Measurements from ENCODE around the gene ANOS1. TPM values are rescaled to one million over a fixed set of nuclear protein-coding genes. Genes with fewer than 3 reads are reported as not detected.
A peak's percentile ranks its signal among the peaks of the same experiment; 100 is the strongest.

Gene ANOS1
- polyA plus RNA-seq, 3 donors: 0.07 to 0.18 TPM; not detected in 1

GRCh38 chrX:8728932-8729535 is 2.9 kb downstream of the ANOS1 start:
- Mint-ChIP-seq H3K27ac (no peak overlapping the region), H3K4me1 (peaks cover 22% of the 10 kb centered on the region), H3K9me3 (peaks cover 0 to 16% (median 0%) of the 10 kb centered on the region in 7 donors), H3K4me3 (peak overlapping the region in 1 of 2 donors; percentile 78), H3K36me3 (peaks cover 0 to 2% of the 10 kb centered on the region in 2 donors), H3K27me3 (ENCODE audit: low read depth in 3 of 3) (peaks cover 27 to 62% (median 46%) of the 10 kb centered on the region in 3 donors)
- no peak overlapping the region for H2AFZ ChIP-seq (ENCODE audit: insufficient read depth, low read depth, low read length, poor library complexity, severe bottlenecking)
- H3K9ac ChIP-seq (ENCODE audit: insufficient read depth, low read length, poor library complexity, severe bottlenecking): no peak overlapping the region
- H3K4me2 ChIP-seq (replicated peaks; ENCODE audit: extremely low read depth, low read length, poor library complexity, severe bottlenecking): peak overlapping the region; percentile 42
- H3K79me2 ChIP-seq (ENCODE audit: insufficient read depth, low read length): no peaks in the 10 kb centered on the region
- DNase-seq: peak; percentile 7 to 28 (median 20)
- no peaks in the 10 kb centered on the region for H4K20me1 ChIP-seq (ENCODE audit: insufficient read depth, low read length)
- no peak overlapping the region for H3K4me3 ChIP-seq (replicated peaks in 1 of 3; ENCODE audit: low read depth in 2 of 3, low read length in 3 of 3)
- H3K27ac ChIP-seq (ENCODE audit: low read depth in 1 of 2, low read length in 2 of 2): no peak overlapping the region
- WGBS (ENCODE audit: insufficient coverage): 16% methylated on average over 3 of the region's 11 CpGs
- H3K27me3 ChIP-seq (ENCODE audit: control insufficient read depth in 2 of 2, insufficient read depth in 2 of 2, low read length in 2 of 2): peaks cover 34 to 37% of the 10 kb centered on the region in 2 donors
- intact Hi-C loops (cut with micrococcal nuclease): no loop called here
- H3K4me1 ChIP-seq (ENCODE audit: control insufficient read depth in 1 of 2, insufficient read depth in 2 of 2, low read length in 2 of 2): peaks cover 25 to 26% of the 10 kb centered on the region in 2 donors
- no peaks in the 10 kb centered on the region for H3K36me3 ChIP-seq (replicated peaks in 1 of 2; ENCODE audit: control insufficient read depth in 1 of 2, insufficient read depth in 2 of 2, low read length in 2 of 2)
- H3K9me3 ChIP-seq (replicated peaks in 1 of 2; ENCODE audit: control insufficient read depth in 1 of 2, insufficient read depth in 1 of 2, low read length in 2 of 2): peaks cover 0 to 9% of the 10 kb centered on the region in 2 donors
- TF ChIP-seq CTCF (IDR thresholded peaks at IDR 0.05): no peak

DNA sequence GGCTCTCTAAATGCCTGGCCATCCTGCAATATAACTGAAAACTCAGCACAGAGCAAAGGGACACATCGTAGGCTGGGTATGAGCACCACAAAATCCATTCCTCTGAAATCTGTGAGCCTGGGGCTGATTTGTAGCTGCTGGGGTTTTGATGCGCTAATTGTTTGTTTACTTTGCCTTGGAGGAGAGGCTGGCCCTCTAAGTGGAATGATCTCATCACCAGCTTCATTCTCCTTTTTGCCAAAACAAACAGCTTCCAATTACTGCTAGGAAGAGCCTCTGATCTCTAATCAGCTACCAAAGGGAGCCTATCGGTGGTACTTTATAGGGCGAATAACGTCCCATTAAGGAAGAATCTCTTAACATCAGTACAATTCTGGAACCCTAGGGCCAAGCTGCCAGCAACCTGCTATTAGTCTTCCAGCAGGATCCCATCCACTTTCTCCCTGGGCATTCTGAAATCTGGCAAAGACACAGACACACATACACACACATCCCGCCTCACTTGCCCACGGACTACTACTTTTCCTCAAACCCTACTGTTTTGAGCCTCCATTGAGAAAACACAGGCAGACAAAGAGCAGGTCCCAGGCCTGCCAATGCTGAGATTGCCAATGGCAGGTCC is 5.8 kb downstream of the ANOS1 start:
- H3K4me1 Mint-ChIP-seq: peaks cover 22% of the 10 kb centered on the region
- Histone ChIP-seq H3K27me3 (ENCODE audit: control insufficient read depth in 2 of 2, insufficient read depth in 2 of 2, low read length in 2 of 2) (peaks cover 18 to 19% of the 10 kb centered on the region in 2 donors), H4K20me1 (ENCODE audit: insufficient read depth, low read length) (no peaks in the 10 kb centered on the region), H3K4me1 (ENCODE audit: control insufficient read depth in 1 of 2, insufficient read depth in 2 of 2, low read length in 2 of 2) (peaks cover 24 to 25% of the 10 kb centered on the region in 2 donors), H3K27ac (ENCODE audit: low read depth in 1 of 2, low read length in 2 of 2) (no peak overlapping the region), H3K4me2 (replicated peaks; ENCODE audit: extremely low read depth, low read length, poor library complexity, severe bottlenecking) (no peak overlapping the region), H3K9ac (ENCODE audit: insufficient read depth, low read length, poor library complexity, severe bottlenecking) (no peak overlapping the region), H3K36me3 (replicated peaks in 1 of 2; ENCODE audit: control insufficient read depth in 1 of 2, insufficient read depth in 2 of 2, low read length in 2 of 2) (no peaks in the 10 kb centered on the region), H3K4me3 (replicated peaks in 1 of 3; ENCODE audit: low read depth in 2 of 3, low read length in 3 of 3) (no peak overlapping the region), H3K9me3 (replicated peaks in 1 of 2; ENCODE audit: control insufficient read depth in 1 of 2, insufficient read depth in 1 of 2, low read length in 2 of 2) (peaks cover 0 to 9% of the 10 kb centered on the region in 2 donors), H3K79me2 (ENCODE audit: insufficient read depth, low read length) (no peaks in the 10 kb centered on the region), H2AFZ (ENCODE audit: insufficient read depth, low read depth, low read length, poor library complexity, severe bottlenecking) (no peak overlapping the region)
- no CpG with 5 or more reads among the region's 7 CpGs for WGBS (ENCODE audit: insufficient coverage)
- intact Hi-C loops (cut with micrococcal nuclease): no loop called here
- DNase-seq: no peak
- H3K4me3 Mint-ChIP-seq: no peak overlapping the region
- no peak overlapping the region for H3K27ac Mint-ChIP-seq
- H3K36me3 Mint-ChIP-seq: peaks cover 0 to 2% of the 10 kb centered on the region in 2 donors
- TF ChIP-seq CTCF (IDR thresholded peaks at IDR 0.05): no peak
- peaks cover 0 to 12% (median 3%) of the 10 kb centered on the region in 7 donors for H3K9me3 Mint-ChIP-seq
- peaks cover 17 to 40% (median 27%) of the 10 kb centered on the region in 3 donors for H3K27me3 Mint-ChIP-seq (ENCODE audit: low read depth in 3 of 3)
